CD14-positive monocyte (primary cell): ENCODE data around the gene KSR1. TPM values are rescaled to one million over a fixed set of nuclear protein-coding genes. Genes with fewer than 3 reads are reported as not detected.

Experiments used
- DNase-seq, 3 donors: peaks; one replicate each; pipeline ENCODE4 v3.0.0-alpha.2; 2011 to 2022
- H2AFZ ChIP-seq: 2 replicates; pipeline ENCODE4 v1.6.0; 2012; ENCODE audit warnings: mild to moderate bottlenecking, low read depth, low read length, inconsistent platforms; ENCODE audit not compliant: insufficient read depth, poor library complexity, severe bottlenecking
- H3K27ac ChIP-seq, 2 donors: 1 replicate in 1 of 2; 2 replicates in 1 of 2; pipeline ENCODE4 v1.5.1; 2012 to 2013; ENCODE audit warnings: low read length in 2 of 2, control low read depth in 1 of 2, inconsistent platforms in 1 of 2, low read depth in 1 of 2, mild to moderate bottlenecking in 1 of 2
- H3K27me3 ChIP-seq, 2 donors: one replicate each; pipeline versions ENCODE4 v1.6.0 to v1.6.1; 2011 to 2013; ENCODE audit warnings: low read length in 2 of 2; ENCODE audit not compliant: control insufficient read depth in 2 of 2, insufficient read depth in 2 of 2
- H3K36me3 ChIP-seq, 2 donors: replicated peaks in 1 of 2; 1 replicate in 1 of 2; 2 replicates in 1 of 2; pipeline versions ENCODE4 v1.5.1 to v1.6.1; 2012 to 2013; ENCODE audit warnings: low read length in 2 of 2, control low read depth in 1 of 2, inconsistent platforms in 1 of 2, mild to moderate bottlenecking in 1 of 2; ENCODE audit not compliant: insufficient read depth in 2 of 2, control insufficient read depth in 1 of 2
- H3K4me1 ChIP-seq, 2 donors: 1 replicate in 1 of 2; 2 replicates in 1 of 2; pipeline versions ENCODE4 v1.5.1 to v1.6.1; 2012 to 2013; ENCODE audit warnings: low read length in 2 of 2, control low read depth in 1 of 2, inconsistent platforms in 1 of 2, mild to moderate bottlenecking in 1 of 2, moderate library complexity in 1 of 2; ENCODE audit not compliant: insufficient read depth in 2 of 2, control insufficient read depth in 1 of 2
- H3K4me2 ChIP-seq: replicated peaks from 2 replicates; pipeline ENCODE3; 2012; ENCODE audit warnings: low read length, moderate library complexity, mild to moderate bottlenecking; ENCODE audit not compliant: poor library complexity, severe bottlenecking; ENCODE audit errors: extremely low read depth
- H3K4me3 ChIP-seq, 3 experiments: fragments of 200-600 bp in 1 of 3; sonication (generic) in 1 of 3; replicated peaks in 1 of 3; 1 replicate in 2 of 3; 2 replicates in 1 of 3; pipeline ENCODE4 v1.5.1; 2011 to 2013; ENCODE audit warnings: low read length in 3 of 3, mild to moderate bottlenecking in 3 of 3, control low read depth in 2 of 3, low read depth in 2 of 3, inconsistent platforms in 1 of 3, moderate library complexity in 1 of 3
- H3K79me2 ChIP-seq: 2 replicates; pipeline ENCODE4 v1.6.0; 2012; ENCODE audit warnings: mild to moderate bottlenecking, control low read depth, inconsistent platforms, low read length, moderate library complexity; ENCODE audit not compliant: insufficient read depth
- H3K9ac ChIP-seq: 2 replicates; pipeline ENCODE4 v1.6.0; 2017; ENCODE audit warnings: low read length, mild to moderate bottlenecking; ENCODE audit not compliant: insufficient read depth, poor library complexity, severe bottlenecking
- H3K9me3 ChIP-seq, 2 donors: replicated peaks in 1 of 2; 1 replicate in 1 of 2; 2 replicates in 1 of 2; pipeline versions ENCODE4 v1.5.1 to v1.6.1; 2012 to 2013; ENCODE audit warnings: low read length in 2 of 2, control low read depth in 1 of 2; ENCODE audit not compliant: control insufficient read depth in 1 of 2, insufficient read depth in 1 of 2
- H4K20me1 ChIP-seq: 2 replicates; pipeline ENCODE4 v1.6.0; 2012; ENCODE audit warnings: mild to moderate bottlenecking, low read length, control low read depth, moderate library complexity; ENCODE audit not compliant: insufficient read depth
- H3K27ac Mint-ChIP-seq, 7 donors: one replicate each; pipeline ENCODE4 v1.8.0; 2020; ENCODE audit warnings: mild to moderate bottlenecking in 7 of 7, mixed read lengths in 7 of 7, moderate library complexity in 6 of 7, inconsistent platforms in 2 of 7
- H3K27me3 Mint-ChIP-seq, 3 donors: one replicate each; pipeline ENCODE4 v1.8.0; 2021 to 2022; ENCODE audit warnings: low read depth in 3 of 3, mild to moderate bottlenecking in 3 of 3, mixed read lengths in 3 of 3, moderate library complexity in 3 of 3, inconsistent platforms in 1 of 3
- H3K36me3 Mint-ChIP-seq, 2 donors: one replicate each; pipeline ENCODE4 v1.8.0; 2020; ENCODE audit warnings: mixed read lengths in 2 of 2, inconsistent platforms in 1 of 2, mild to moderate bottlenecking in 1 of 2
- H3K4me1 Mint-ChIP-seq: one replicate; pipeline ENCODE4 v1.8.0; 2020; ENCODE audit warnings: mild to moderate bottlenecking, mixed read lengths
- H3K4me3 Mint-ChIP-seq, 2 donors: one replicate each; pipeline ENCODE4 v1.8.0; 2020; ENCODE audit warnings: mild to moderate bottlenecking in 2 of 2, mixed read lengths in 2 of 2, moderate library complexity in 1 of 2
- H3K9me3 Mint-ChIP-seq, 7 donors: one replicate each; pipeline ENCODE4 v1.8.0; 2020 to 2022; ENCODE audit warnings: mixed read lengths in 7 of 7, mild to moderate bottlenecking in 6 of 7, moderate library complexity in 6 of 7, inconsistent platforms in 2 of 7
- CTCF ChIP-seq: fragments of 200-600 bp; IDR thresholded peaks from one replicate; pipeline ENCODE4 v1.8.0; 2022; ENCODE audit warnings: antibody characterized with exemption, mild to moderate bottlenecking
- WGBS: methylation state at CpG from one replicate; pipeline ENCODE4 v1.1.5; 2013; ENCODE audit warnings: missing lambda C conversion rate; ENCODE audit not compliant: insufficient coverage; 5-methylcytosine and 5-hydroxymethylcytosine counted together
- intact Hi-C, 2 donors: fragments of 100-400 bp; cut with micrococcal nuclease; formaldehyde crosslinking; loops; one replicate each; pipeline versions ENCODE4 v1.15.0 to v1.15.1; 2023
- polyA plus RNA-seq, 3 donors: library from polyadenylated mRNA; depleted of rRNA in 1 of 3; unstranded in 2 of 3; stranded (reverse) in 1 of 3; fragments of 300-500 nt in 2 of 3; fragments of >200 nt in 1 of 3; fragmentation: Illumina TruSeq in 2 of 3; gene quantifications; 1 replicate in 2 of 3; 2 replicates in 1 of 3; pipeline ENCODE4 v1.2.3, GENCODE V29; 2012 to 2021

Gene KSR1
- polyA plus RNA-seq, 3 donors, result 1.2 to 111 (median 4.2) TPM

- H3K4me3 Mint-ChIP-seq, result no peak overlapping the region
- H3K9me3 Mint-ChIP-seq, result no peaks in the 10 kb centered on the region
- peak overlapping the region; percentile 99 to 100 (median 99) for H3K27ac Mint-ChIP-seq
- Histone ChIP-seq H3K27me3 (no peaks in the 10 kb centered on the region), H3K9ac (no peak overlapping the region), H2AFZ (no peak overlapping the region), H3K9me3 (no peaks in the 10 kb centered on the region), H3K4me2 (no peak overlapping the region), H3K79me2 (peaks cover 76% of the 10 kb centered on the region), H3K36me3 (no peaks in the 10 kb centered on the region), H3K4me1 (peaks cover 55 to 56% of the 10 kb centered on the region in 2 donors), H4K20me1 (peaks cover 42% of the 10 kb centered on the region), H3K4me3 (no peak overlapping the region), H3K27ac (peak overlapping the region; percentile 98 to 100)
- no peak for TF ChIP-seq CTCF
- peaks cover 75% of the 10 kb centered on the region for H3K4me1 Mint-ChIP-seq
- peaks cover 7 to 13% of the 10 kb centered on the region in 2 donors for H3K36me3 Mint-ChIP-seq
- peaks cover 0 to 2% (median 0%) of the 10 kb centered on the region in 3 donors for H3K27me3 Mint-ChIP-seq
- WGBS, result 94% methylated on average over 8 of the region's 14 CpGs
- DNase-seq, result no peak
- intact Hi-C loops, result loop anchor here (5.0 kb wide), 3 partner anchors 42 to 77 kb away; partner anchors contain the start of gene KSR1 (in 1 of the 2)
Observed at GRCh38 chr17:27533874-27534815, 77.9 kb downstream of the KSR1 start.

DNA sequence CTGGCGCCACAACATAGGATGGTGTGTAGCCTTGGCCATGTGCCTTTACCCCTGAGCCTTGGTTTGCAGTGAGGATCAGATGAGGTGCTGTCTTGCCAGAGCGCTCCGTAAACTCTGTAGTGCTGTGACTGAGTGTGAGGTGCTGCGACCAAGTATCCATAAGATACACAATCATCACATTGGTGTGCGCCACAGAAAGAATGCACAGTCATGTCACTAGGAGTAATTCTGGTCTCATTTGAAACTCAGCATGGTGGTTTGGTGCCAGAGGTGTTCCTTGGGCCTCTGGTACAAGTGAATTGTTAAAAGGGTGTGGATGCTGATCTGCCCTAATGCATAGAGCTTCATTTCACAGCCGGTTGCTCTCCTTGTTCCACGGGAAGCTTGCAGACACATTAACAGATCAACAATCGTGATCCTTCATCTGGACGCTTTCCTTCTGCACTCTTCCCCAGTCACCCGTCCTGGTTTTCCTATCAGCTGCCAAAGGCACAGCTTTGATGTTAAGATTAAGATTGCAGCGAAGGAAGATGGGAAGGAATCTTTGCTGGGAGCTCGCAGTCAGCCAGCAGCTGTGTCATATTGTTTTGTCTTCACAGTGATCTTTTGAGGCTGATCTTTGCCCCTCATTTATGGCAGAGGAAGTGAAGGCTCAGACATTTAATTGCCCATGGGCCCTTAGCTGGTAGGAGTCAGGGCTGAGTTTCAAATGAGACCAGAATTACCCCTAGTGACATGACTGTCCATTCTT is 79.1 kb downstream of the KSR1 start:
- WGBS, result 93% methylated on average over 4 of the region's 12 CpGs
- H3K27ac Mint-ChIP-seq, result peak overlapping the region in 3 of 7 donors; percentile 2 to 60 (median 46)
- Histone ChIP-seq H3K36me3 (no peaks in the 10 kb centered on the region), H3K4me1 (peaks cover 55 to 56% of the 10 kb centered on the region in 2 donors), H3K27me3 (no peaks in the 10 kb centered on the region), H3K4me3 (no peak overlapping the region), H3K79me2 (peaks cover 76% of the 10 kb centered on the region), H2AFZ (no peak overlapping the region), H3K9ac (no peak overlapping the region), H3K27ac (no peak overlapping the region), H4K20me1 (peaks cover 54% of the 10 kb centered on the region), H3K4me2 (no peak overlapping the region), H3K9me3 (no peaks in the 10 kb centered on the region)
- H3K36me3 Mint-ChIP-seq, result peaks cover 7 to 12% of the 10 kb centered on the region in 2 donors
- H3K4me1 Mint-ChIP-seq, result peaks cover 75% of the 10 kb centered on the region
- H3K9me3 Mint-ChIP-seq, result no peaks in the 10 kb centered on the region
- no peak for DNase-seq
- intact Hi-C loops, result no loop called here
- no peak overlapping the region for H3K4me3 Mint-ChIP-seq
- H3K27me3 Mint-ChIP-seq, result peaks cover 0 to 2% (median 0%) of the 10 kb centered on the region in 3 donors
- TF ChIP-seq CTCF, result no peak
